Osteoblast (primary cell): ENCODE results near the gene SYT3. TPM values are rescaled to one million over a fixed set of nuclear protein-coding genes. Genes with fewer than 3 reads are reported as not detected.
A peak's percentile ranks its signal among the peaks of the same experiment; 100 is the strongest.
"Not testable (repeated sequence)": the region's sequence is repeated elsewhere in the genome, so short reads cannot be mapped to it uniquely, and the experiment has no call there.

Source experiments
- DNase-seq: peaks from one replicate; pipeline ENCODE4 v3.0.0; 2011; ENCODE audit warnings: low spot score, mixed read lengths; ENCODE audit not compliant: insufficient read length; ENCODE audit errors: missing footprints
- H2AFZ ChIP-seq: 2 replicates; pipeline ENCODE4 v1.6.0; 2011; ENCODE audit warnings: mild to moderate bottlenecking, low read length
- H3K27ac ChIP-seq: 2 replicates; pipeline ENCODE4 v1.5.1; 2011; ENCODE audit warnings: mild to moderate bottlenecking, low read depth, low read length, moderate library complexity
- H3K27me3 ChIP-seq: 2 replicates; pipeline ENCODE4 v1.6.0; 2012; ENCODE audit warnings: mild to moderate bottlenecking, control low read depth, inconsistent platforms, low read length, moderate library complexity; ENCODE audit not compliant: insufficient read depth
- H3K36me3 ChIP-seq: 2 replicates; pipeline ENCODE4 v1.5.1; 2011; ENCODE audit warnings: mild to moderate bottlenecking, low read length, control low read depth, moderate library complexity; ENCODE audit not compliant: insufficient read depth
- H3K4me1 ChIP-seq: 2 replicates; pipeline ENCODE4 v1.5.1; 2011; ENCODE audit warnings: mild to moderate bottlenecking, low read length, control low read depth, moderate library complexity; ENCODE audit not compliant: insufficient read depth
- H3K4me2 ChIP-seq: 2 replicates; pipeline ENCODE4 v1.6.0; 2011; ENCODE audit warnings: mild to moderate bottlenecking, low read length; ENCODE audit not compliant: insufficient read depth
- H3K4me3 ChIP-seq: fragments of 200-600 bp; sonication (generic); 3 replicates; pipeline ENCODE4 v1.5.1; 2012; ENCODE audit warnings: mild to moderate bottlenecking, low read length, inconsistent platforms; ENCODE audit not compliant: insufficient read depth
- H3K79me2 ChIP-seq: 2 replicates; pipeline ENCODE4 v1.6.0; 2012; ENCODE audit warnings: mild to moderate bottlenecking, low read length, control low read depth, inconsistent platforms; ENCODE audit not compliant: insufficient read depth
- H3K9me3 ChIP-seq: 2 replicates; pipeline ENCODE4 v1.5.1; 2011; ENCODE audit warnings: low read depth, low read length, control low read depth
- H4K20me1 ChIP-seq: 2 replicates; pipeline ENCODE4 v1.6.0; 2012; ENCODE audit warnings: mild to moderate bottlenecking, low read length, control low read depth; ENCODE audit not compliant: insufficient read depth
- total RNA-seq: library from RNA; depleted of rRNA; stranded (reverse); fragments of >200 nt; gene quantifications from 2 replicates; pipeline ENCODE4 v1.2.3, GENCODE V29; 2012
- TF ChIP-seq, protein P1 (sequence below): IDR thresholded peaks from 2 replicates; pipeline ENCODE4 v1.5.1; 2011; ENCODE audit warnings: mild to moderate bottlenecking, low read depth, low read length, moderate library complexity; ENCODE audit errors: extremely low read depth

SYT3 gene
- total RNA-seq, 1 donor = 0.36 TPM

DNA sequence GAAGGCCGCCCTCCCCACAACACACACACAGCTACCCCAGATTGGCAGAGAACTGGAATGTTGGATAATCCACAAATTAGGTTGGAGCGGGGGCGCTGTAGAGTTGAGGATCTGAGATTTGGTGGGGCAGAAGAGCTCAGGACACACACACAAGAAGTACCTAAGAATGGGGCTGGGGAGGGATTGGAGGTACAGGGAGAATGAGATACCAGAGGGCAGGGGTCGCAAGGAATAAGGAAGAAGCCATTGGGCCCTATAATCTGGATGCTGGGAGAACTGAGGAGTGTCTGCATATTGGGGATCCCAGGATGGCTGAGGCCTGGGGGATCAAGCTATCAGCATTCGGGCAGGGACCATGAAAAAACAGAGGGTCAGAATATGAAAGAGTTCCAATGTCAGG is 11.5 kb downstream of the SYT3 start:
- DNase-seq = peak; percentile 72
- no peaks in the 10 kb centered on the region for H3K79me2 ChIP-seq
- H3K36me3 ChIP-seq = no peaks in the 10 kb centered on the region
- no peaks in the 10 kb centered on the region for H3K9me3 ChIP-seq
- H4K20me1 ChIP-seq = no peaks in the 10 kb centered on the region
- TF ChIP-seq, protein P1, sequence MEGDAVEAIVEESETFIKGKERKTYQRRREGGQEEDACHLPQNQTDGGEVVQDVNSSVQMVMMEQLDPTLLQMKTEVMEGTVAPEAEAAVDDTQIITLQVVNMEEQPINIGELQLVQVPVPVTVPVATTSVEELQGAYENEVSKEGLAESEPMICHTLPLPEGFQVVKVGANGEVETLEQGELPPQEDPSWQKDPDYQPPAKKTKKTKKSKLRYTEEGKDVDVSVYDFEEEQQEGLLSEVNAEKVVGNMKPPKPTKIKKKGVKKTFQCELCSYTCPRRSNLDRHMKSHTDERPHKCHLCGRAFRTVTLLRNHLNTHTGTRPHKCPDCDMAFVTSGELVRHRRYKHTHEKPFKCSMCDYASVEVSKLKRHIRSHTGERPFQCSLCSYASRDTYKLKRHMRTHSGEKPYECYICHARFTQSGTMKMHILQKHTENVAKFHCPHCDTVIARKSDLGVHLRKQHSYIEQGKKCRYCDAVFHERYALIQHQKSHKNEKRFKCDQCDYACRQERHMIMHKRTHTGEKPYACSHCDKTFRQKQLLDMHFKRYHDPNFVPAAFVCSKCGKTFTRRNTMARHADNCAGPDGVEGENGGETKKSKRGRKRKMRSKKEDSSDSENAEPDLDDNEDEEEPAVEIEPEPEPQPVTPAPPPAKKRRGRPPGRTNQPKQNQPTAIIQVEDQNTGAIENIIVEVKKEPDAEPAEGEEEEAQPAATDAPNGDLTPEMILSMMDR = no peak
- no peak overlapping the region for H2AFZ ChIP-seq
- no peak overlapping the region for H3K4me3 ChIP-seq
- H3K27ac ChIP-seq = no peak overlapping the region
- H3K4me1 ChIP-seq = no peaks in the 10 kb centered on the region
- no peaks in the 10 kb centered on the region for H3K27me3 ChIP-seq
- no peak overlapping the region for H3K4me2 ChIP-seq

DNA sequence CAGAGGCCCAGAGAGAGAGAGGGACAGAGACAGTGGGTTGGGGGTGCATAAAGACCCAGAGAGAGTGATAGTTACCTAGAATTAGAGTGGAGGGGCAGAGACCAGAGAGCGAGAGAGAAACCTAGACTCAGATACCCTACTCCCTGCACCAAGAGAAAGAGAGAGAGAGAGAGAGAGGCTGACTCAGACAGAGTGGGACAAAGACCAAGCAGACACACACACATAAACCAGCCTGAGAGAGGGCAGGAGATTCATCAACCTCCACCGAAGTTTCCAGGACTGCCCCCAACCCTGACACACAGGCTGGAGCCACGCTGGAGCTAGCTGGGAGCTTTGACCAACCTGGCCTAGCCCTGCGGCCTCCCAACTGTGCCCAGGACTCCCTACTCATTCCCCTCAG is 12.9 kb downstream of the SYT3 start:
- no peaks in the 10 kb centered on the region for H3K4me1 ChIP-seq
- TF ChIP-seq, protein P1 = no peak
- H2AFZ ChIP-seq = no peak overlapping the region
- no peaks in the 10 kb centered on the region for H3K79me2 ChIP-seq
- no peaks in the 10 kb centered on the region for H3K9me3 ChIP-seq
- peak; percentile 43 for DNase-seq
- H3K27me3 ChIP-seq = no peaks in the 10 kb centered on the region
- H3K4me3 ChIP-seq = no peak overlapping the region
- no peak overlapping the region for H3K27ac ChIP-seq
- no peak overlapping the region for H3K4me2 ChIP-seq
- no peaks in the 10 kb centered on the region for H4K20me1 ChIP-seq
- no peaks in the 10 kb centered on the region for H3K36me3 ChIP-seq

DNA sequence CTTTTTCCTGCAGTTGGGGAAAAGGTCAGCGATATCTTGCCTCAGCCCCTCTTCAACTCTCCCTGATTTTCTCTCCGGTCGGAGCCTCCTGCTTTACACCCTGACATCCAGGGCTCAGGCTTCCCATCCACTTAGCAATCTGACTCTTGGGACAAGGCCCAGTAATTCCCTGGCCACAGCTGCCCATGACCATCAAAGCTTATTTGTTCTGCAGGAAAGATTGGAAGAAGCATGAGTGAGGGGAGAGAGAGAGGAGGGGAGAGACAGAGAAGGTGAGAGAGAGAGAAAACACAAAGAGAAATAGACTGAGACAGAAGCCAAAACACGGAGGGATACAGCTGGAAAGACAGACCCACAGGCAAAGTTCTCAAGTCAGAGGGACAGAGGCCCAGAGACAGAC is 13.7 kb downstream of the SYT3 start:
- Histone ChIP-seq H3K27ac (no peak overlapping the region), H3K27me3 (no peaks in the 10 kb centered on the region), H3K36me3 (no peaks in the 10 kb centered on the region), H3K4me1 (no peaks in the 10 kb centered on the region), H3K4me2 (no peak overlapping the region), H2AFZ (no peak overlapping the region), H3K79me2 (no peaks in the 10 kb centered on the region), H4K20me1 (no peaks in the 10 kb centered on the region), H3K4me3 (no peak overlapping the region), H3K9me3 (no peaks in the 10 kb centered on the region)
- no peak for DNase-seq
- TF ChIP-seq, protein P1 = no peak

DNA sequence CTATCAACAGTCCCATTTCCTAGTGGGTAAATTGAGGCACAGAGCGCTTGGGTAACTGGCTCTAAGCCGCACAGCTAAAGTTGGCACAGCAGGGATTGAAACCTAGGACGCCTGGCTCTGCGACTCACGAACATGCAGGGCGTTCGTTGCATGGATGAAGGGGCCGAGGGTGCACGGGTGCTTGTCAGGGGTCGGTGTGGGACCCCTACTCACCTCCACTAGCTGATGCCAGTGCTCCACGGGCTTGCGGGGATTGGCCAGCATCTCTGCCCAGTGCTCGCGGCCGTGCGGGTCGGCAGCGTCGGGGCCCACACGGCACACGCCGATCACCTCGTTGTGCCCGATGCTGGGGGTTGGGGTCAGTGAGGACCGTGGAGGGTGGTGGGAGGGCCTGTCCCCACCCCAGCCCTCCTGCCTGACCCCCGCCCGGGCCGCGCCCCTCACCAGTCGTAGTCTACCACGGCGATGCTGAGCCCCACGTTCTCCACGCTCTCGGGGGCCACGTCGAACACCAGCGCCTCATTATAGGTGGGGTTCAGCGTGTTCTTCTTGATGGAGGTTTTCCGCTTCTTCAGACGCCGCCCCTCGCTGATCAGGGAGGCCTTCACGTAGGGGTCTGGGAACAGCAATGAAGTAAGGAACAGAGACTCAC is 14.6 kb downstream of the SYT3 start:
- H3K9me3 ChIP-seq = no peaks in the 10 kb centered on the region
- TF ChIP-seq, protein P1 = no peak
- H4K20me1 ChIP-seq = no peaks in the 10 kb centered on the region
- no peaks in the 10 kb centered on the region for H3K79me2 ChIP-seq
- H3K4me3 ChIP-seq = no peak overlapping the region
- no peaks in the 10 kb centered on the region for H3K27me3 ChIP-seq
- peak; percentile 73 for DNase-seq
- H3K36me3 ChIP-seq = no peaks in the 10 kb centered on the region
- no peak overlapping the region for H3K27ac ChIP-seq
- H2AFZ ChIP-seq = no peak overlapping the region
- no peak overlapping the region for H3K4me2 ChIP-seq
- no peaks in the 10 kb centered on the region for H3K4me1 ChIP-seq

DNA sequence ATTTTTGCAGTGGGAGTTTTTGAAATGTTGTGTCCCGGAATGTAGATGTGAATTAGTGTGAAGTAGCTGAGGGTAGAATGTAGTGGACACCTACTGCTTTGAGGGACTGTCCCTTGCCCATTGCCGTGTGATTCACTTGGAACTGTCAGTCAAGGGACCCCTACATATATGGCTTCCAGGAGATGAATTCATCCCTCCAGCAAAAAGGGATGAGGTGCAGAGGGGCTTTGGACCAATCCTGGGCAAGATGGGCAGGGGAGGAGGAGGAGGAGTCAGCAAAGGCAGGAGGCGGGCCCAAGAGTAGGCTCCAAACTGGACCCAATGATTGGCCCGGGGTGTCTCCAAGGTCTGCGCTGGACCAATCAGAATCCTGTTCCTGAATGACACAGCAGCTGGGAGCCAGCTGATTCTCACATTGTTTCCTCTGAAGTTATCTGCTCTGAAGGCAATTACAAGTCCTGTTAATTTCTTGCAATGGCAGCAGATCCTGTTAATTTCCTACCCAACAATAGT is 19.2 kb downstream of the SYT3 start:
- not testable (repeated sequence) for H3K36me3 ChIP-seq

DNA sequence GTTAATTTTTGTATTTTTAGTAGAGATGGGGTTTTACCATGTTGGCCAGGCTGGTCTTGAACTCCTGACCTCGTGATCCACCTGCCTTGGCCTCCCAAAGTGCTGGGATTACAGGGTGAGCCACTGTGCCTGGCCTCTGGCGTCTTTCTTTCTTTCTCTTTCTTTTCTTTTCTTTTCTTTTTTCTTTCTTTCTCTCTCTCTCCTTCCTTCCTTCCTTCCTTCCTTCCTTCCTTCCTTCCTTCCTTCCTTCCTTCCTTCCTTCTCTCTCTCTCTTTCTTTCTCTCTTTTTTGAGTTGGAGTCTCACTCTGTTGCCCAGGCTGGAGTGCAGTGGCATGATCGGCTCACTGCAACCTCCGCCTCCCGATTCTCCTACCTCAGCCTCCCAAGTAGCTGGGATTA is 20.5 kb downstream of the SYT3 start:
- not testable (repeated sequence) for H3K27ac ChIP-seq, H3K36me3 ChIP-seq, H3K4me3 ChIP-seq, DNase-seq, H3K27me3 ChIP-seq, H3K4me1 ChIP-seq, H4K20me1 ChIP-seq, H2AFZ ChIP-seq, H3K4me2 ChIP-seq, H3K9me3 ChIP-seq, H3K79me2 ChIP-seq

More for the DNA sequence above, 19.2 kb downstream of the SYT3 start:
- not testable (repeated sequence) for H3K4me1 ChIP-seq, H2AFZ ChIP-seq, H3K79me2 ChIP-seq, H3K27ac ChIP-seq, DNase-seq, H3K4me2 ChIP-seq, H4K20me1 ChIP-seq, H3K27me3 ChIP-seq, H3K4me3 ChIP-seq, H3K9me3 ChIP-seq
